NCI-H1105 (cell line): ENCODE measurements around the gene C4orf50.
"Not testable (repeated sequence)": the region's sequence is repeated elsewhere in the genome, so short reads cannot be mapped to it uniquely, and the experiment has no call there.

Experiments
- DNase-seq: peaks from one replicate; lab custom pipeline; 2025; lab: John Stamatoyannopoulos, UW

The C4orf50 gene

GRCh38 chr4:6017030-6017429, 1.2 kb downstream of the C4orf50 start:
- DNase-seq, result no peak

- DNase-seq, result no peak
Observed at GRCh38 chr4:6013564-6013963, 4.7 kb downstream of the C4orf50 start.

- no peak for DNase-seq
Observed at GRCh38 chr4:6012200-6012599, 6.0 kb downstream of the C4orf50 start.

- DNase-seq, result no peak
Observed at GRCh38 chr4:6011686-6012085, 6.5 kb downstream of the C4orf50 start.

DNA sequence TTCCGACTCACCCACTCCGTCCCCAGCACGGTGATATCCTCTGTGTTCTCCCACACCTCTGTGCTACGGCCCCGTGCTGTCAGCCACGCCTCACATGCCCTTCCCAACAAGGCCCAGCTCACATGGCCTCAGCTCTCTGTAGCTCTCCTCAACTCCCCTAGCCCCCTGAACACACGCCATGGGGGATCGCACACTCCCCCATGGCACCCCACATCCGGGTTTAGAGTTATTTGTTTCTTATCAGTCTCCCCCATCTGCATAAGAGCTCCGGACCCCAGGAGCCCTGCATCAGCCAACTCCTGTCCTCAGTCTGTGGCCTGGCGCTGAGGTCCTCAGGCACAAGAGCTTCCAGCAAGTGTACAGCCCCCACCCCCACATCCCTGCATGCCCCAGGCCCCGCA, 7.0 kb downstream of the C4orf50 start:
- no peak for DNase-seq

DNA sequence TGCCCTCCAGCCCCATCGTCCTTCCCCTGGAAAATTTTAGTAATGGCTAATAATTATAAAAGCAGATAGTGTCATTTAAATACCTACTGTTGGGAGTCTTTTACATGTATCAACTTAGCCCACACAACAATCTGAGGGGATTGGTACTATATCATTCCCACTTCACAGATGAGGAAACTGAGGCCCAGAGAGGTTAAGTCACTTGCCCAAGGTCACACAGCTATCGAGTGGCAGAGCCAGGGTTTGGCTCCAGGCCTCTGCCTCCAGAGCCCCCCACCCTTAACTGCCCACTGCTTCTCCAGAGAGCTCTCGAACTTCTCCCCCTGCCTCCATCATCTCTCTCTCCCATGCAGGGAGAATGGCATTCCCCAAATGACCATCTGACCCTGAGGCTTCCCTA, 7.4 kb downstream of the C4orf50 start:
- no peak for DNase-seq

DNA sequence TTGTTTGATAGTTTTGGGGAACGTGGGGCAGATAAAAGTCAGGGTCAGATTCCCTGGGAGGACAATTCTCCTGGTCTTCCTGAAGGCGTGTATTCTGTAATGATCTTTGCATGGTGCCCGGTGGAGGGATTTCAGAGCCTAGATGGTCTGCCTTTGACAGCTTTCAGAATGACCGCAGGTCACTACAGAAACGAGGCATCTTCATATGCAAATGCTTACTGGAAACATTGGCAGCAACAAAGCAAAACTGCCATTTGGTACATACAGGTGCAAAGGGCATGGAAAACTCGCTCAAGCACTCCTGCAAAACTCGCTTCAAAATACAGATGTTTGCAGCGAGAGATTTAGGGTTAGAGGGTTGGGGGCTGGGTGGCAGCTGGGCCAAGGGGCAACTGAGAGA, 8.8 kb downstream of the C4orf50 start:
- DNase-seq, result no peak

- no peak for DNase-seq
Observed at GRCh38 chr4:6008766-6009385, 9.4 kb downstream of the C4orf50 start.

DNA sequence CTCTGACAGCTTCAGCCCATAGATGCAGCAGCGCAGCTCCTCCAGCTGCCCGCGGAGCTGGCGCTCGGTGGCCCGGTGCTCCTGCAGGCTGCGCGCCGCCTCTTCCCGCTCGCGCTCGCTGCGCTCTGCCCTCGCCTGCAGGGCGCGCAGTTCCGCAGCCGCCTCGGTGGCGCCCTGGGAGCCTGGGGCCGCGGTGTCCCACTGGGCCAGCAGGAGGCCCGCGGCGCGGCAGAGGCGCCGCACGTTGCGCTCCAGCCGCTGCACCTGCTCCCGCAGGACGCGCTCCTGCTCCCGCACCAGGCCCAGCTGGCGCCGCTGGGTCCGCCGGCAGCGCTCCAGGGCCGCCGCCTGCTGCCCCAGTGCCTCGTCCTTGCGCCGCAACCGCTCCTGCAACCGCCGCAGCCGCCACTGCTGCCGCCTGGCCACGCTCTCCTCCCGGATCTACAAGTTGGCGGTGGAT, 10.1 kb downstream of the C4orf50 start:
- no peak for DNase-seq

- no peak for DNase-seq
Observed at GRCh38 chr4:6005175-6005574, 13.1 kb downstream of the C4orf50 start.

DNA sequence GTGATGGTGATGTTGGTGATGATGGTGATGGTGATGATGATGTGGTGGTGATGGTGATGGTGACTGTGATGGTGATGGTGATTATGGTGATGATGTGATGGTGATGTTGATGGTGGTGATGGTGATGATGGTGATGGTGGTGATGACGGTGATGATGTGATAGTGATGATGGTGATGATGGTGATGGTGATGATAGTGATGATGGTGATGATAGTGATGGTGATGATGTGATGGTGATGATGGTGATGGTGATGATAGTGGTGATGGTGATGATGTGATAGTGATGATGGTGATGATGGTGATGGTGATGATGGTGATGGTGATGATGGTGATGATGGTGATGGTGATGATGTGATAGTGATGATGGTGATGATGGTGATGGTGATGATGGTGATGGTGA, 14.7 kb downstream of the C4orf50 start:
- DNase-seq, result not testable (repeated sequence)

GRCh38 chr4:6002926-6003325, 15.3 kb downstream of the C4orf50 start:
- DNase-seq, result no peak

DNA sequence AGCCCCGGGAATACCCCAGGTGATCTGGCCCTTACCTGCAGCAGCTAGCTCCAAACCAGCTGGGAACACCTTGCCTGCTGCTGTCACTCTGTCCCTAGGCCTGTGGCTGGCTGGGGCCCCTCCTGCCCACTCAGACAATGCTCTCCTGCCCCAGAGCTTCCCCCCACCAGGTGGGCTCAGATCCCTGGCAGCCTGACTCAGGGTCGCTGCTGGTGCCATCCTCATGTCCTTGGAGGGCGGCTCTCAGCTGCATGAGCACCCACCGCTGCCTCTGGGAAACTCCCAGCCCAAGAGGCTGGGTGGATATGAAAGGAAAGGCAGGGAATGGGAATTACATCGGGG, 15.8 kb downstream of the C4orf50 start:
- DNase-seq, result no peak

DNA sequence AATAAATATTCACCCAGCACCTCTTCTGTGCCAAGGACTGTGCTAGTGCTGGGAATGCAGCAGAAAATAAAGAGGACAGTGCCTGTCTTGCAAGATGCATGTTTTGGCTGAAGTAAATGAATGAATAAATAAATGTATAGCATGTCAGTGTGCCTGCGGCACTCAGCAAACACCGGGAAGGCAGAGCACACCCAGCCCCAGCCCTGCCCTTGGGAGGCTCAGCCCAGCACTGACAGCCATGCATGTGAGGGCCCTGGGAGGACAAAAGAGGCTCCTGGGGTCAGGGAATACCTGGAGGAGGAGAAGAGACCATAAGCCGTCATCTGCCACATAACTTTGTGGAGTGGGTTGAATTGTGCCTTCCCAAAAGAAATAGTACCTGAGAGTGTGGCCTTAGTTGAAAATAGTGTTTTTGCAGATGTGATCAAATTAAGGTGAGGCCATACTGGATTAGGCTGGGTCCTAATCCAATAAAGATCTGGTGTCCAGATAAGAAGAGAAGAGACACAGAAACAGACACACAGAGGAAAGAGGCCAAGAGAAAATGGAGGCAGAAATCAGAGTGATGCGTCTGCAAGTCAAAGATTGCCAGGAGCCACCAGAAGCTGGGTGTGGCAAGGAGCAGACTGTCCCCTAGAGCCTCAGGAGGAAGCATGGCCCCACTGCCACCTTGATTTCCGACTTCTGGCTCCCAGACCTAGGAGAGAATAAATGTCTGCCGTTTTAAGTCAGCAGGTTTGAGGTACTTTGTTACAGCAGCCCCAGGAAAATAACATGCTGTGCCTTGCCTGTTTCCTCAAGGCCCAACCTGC, 16.3 kb downstream of the C4orf50 start:
- no peak for DNase-seq

DNA sequence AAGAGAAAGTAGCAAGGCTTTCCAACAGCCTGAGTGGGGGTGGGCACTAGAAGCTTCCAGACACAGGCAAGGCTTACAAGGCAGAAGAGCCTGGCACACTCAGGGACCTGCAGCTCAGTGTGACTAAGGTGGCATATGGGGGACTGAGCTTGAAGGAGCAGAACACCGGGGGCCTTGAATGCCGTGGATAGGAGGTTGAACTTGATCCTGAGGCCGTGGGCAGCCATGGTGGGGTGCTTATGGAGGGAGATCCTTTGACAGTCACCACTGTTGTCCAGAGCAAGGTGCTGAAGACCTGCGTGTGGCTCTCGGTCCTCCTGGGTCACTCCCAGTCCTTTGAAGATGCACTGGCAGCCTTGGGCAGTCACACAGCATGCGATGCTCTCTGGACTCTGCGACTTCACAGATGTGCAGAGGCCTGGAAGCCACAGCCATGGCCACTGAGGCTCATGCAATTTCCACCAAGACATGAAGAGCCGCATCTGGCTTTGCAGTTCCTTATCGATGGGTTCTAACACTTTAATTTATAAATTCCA, 18.3 kb downstream of the C4orf50 start:
- DNase-seq, result no peak

DNA sequence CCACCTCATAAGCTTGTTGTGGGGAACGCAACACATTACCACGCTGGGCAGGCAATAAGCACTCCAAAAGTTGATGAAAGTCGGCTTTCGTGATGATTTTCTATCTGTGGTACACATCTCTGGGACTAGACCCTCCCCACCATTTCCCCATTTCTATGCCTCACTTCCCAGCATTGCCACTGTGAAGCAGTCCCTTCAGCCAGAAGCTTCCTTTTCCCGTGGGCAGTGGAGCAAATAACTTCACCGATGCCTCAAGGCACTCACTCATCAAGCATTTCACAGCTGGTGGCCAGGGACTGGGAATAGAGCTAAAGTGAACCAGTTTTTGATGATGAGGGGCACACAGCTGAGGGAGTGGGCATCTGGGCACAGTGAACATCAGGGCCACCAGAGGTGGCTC, 18.9 kb downstream of the C4orf50 start:
- no peak for DNase-seq

- DNase-seq, result peak; percentile 50
Observed at GRCh38 chr4:5998333-5998936, 19.8 kb downstream of the C4orf50 start.

- DNase-seq, result no peak
Observed at GRCh38 chr4:5996641-5997040, 21.6 kb downstream of the C4orf50 start.

DNA sequence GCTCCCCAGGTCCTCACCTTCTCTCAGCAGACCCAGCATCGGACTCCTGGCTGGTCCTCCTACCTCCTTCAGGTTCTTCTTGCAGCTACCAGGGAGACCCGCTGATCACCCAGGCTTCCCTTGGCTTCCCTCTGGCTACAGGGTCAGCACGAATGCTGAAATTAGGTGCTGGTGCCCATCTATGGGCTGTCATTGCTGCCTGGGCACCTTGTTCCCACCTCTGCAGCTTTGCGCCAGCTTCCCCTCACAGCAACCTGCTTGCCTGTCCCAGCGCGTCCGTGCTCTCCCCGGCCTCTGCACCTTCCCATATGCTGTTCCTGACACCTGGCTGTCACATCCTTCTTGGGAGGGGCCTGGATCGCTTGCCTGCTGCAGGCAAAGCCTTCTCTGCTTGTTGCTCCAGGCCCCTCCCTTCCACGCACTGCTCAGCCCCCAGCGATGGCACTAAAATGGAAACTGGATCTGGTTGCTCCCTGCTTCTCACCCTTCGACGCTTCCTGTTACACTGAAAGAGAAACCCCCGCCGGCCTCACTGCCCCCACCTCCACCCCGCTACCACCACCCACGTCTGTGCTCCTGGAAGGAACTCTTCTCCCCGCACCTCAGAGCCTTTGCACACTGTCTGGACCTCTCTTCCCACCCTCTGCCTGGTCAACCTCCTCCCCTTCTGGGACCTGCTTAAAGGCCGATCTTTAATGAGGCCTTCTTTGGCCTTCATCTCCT, 22.2 kb downstream of the C4orf50 start:
- no peak for DNase-seq

DNA sequence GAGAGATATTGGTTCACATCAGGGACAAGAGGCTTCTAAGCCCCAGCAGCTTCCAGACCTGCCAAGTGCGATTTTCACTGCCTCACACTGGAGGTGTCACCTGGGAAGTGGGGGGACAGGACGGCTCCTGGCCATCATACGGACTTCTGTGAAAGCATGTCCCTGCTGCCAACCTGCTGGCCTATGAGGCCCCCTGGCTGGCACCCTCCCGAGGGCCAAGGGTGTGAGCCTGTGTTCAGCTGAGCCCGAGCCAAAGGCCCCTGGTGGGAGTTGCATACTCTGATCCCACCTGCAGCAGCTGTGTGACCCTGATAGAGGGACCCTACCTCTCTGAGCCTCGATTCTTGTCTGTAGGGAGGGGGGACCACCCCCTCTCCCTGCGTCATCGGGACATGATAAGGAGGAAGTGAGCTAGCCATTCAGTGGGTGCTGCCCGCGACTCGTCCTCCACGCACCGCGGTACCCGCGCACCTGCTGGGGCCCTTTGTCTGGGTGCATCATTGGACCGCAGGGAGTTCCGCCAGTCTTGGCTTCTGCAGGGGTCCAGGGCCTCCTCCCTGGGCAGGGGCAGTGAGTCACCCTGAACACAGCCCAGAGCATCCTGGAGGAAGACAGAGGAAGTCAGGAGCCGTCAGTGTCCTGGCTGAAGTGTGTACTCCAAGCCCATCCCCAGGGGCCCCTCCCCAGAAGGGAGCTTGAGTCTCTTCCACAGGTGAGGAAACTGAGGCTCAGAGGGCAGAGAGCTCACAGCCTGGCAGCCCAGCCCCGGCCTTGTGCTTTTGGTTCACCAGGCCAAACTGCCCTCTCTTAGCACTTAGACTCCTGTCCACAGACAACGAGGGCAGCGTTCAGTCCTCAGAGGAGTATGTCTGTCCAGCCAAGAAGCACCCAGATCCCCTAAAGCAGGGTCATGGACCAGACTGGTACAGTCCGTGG, 24.1 kb downstream of the C4orf50 start:
- no peak for DNase-seq

DNA sequence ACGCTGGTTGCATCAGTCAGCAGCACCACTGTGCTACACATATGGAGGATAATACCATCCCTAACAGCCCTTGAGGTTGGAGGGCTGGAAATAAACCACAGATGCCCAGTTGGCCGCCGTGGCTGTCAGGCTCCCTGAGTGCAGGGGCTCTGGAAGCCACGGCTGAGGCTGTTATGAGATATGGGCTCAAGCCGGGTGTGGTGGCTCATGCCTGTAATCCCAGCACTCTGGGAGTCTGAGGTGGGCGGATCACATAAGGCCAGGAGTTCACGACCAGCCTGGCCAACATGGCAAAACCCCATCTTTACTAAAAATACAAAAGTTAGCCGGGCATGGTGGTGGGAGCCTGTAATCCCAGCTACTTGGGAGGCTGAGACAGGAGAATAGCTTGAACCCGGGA, 24.9 kb downstream of the C4orf50 start:
- DNase-seq, result not testable (repeated sequence)
